Gastrocnemius medialis (tissue), 4 donors: Measurements from ENCODE around the gene ATXN2L.

ENCODE experiments used
- CTCF ChIP-seq, 5 experiments: fragments of 450-650 bp in 3 of 5; fragments of 200-600 bp in 2 of 5; sonication (generic) in 2 of 5; IDR thresholded peaks in 4 of 5; conservative IDR thresholded peaks in 1 of 5; 1 replicate in 4 of 5; 2 replicates in 1 of 5; pipeline ENCODE4 v1.5.1; 2016 to 2019; ENCODE audit warnings: antibody characterized with exemption in 5 of 5, mild to moderate bottlenecking in 3 of 5, moderate library complexity in 3 of 5
- POLR2A ChIP-seq, 2 donors: fragments of 450-650 bp; IDR thresholded peaks; one replicate each; pipeline ENCODE4 v1.6.1; 2017; ENCODE audit warnings: antibody characterized with exemption in 2 of 2, mild to moderate bottlenecking in 2 of 2, moderate library complexity in 2 of 2

GRCh38 chr16:28867241-28867640 lies 44.4 kb downstream of the ATXN2L start:
- no peak for TF ChIP-seq CTCF (IDR thresholded peaks at IDR 0.05 in 4 of 5, conservative IDR thresholded peaks at IDR 0.05 in 1 of 5)
- no peak for TF ChIP-seq POLR2A (IDR thresholded peaks at IDR 0.05)
